IMR-90 (cell line): ENCODE data around the gene CCDC107. TPM values are rescaled to one million over a fixed set of nuclear protein-coding genes. Genes with fewer than 3 reads are reported as not detected.

Source experiments
- ATAC-seq: fragments of 200-7000 bp; cut with Tn5 transposase; 2 replicates; pipeline ENCODE4 v1.9.1; 2020; ENCODE audit warnings: low read depth, mild to moderate bottlenecking, moderate library complexity
- BruUV-seq: library from RNA; stranded (reverse); fragments of 400-500 nt; replicated peaks from 2 replicates; lab custom pipeline; 2021; lab: Mats Ljungman, UMichigan
- CTCF ChIA-PET: fragments of 300-600 bp; formaldehyde crosslinking; extraction: SDS; loops from one replicate; lab custom pipeline; 2021; ENCODE audit warnings: antibody characterized with exemption; lab: Yijun Ruan, JAX
- POLR2A ChIA-PET: fragments of 300-600 bp; sonication (Branson Sonifier 250); formaldehyde crosslinking; loops from one replicate; lab custom pipeline; 2022; ENCODE audit warnings: antibody characterized with exemption; ENCODE audit not compliant: unreplicated experiment; lab: Charles Lee
- DNase-seq: peaks from one replicate; pipeline ENCODE4 v3.0.0; 2013
- H2AFZ ChIP-seq: replicated peaks from 2 replicates; pipeline ENCODE3; 2013; ENCODE audit warnings: low read length, mild to moderate bottlenecking; ENCODE audit not compliant: poor library complexity
- H2AK5ac ChIP-seq: 2 replicates; pipeline ENCODE4 v1.6.1; 2013; ENCODE audit warnings: low read depth, low read length, inconsistent platforms
- H2AK9ac ChIP-seq: replicated peaks from 2 replicates; pipeline ENCODE3; 2013; ENCODE audit warnings: mild to moderate bottlenecking, low read depth, low read length, moderate library complexity; ENCODE audit not compliant: poor library complexity
- H2BK120ac ChIP-seq: 2 replicates; pipeline ENCODE4 v1.6.1; 2013; ENCODE audit warnings: low read depth, low read length, inconsistent platforms
- H2BK15ac ChIP-seq: 3 replicates; pipeline ENCODE4 v1.6.1; 2013; ENCODE audit warnings: low read depth, low read length, inconsistent platforms
- H2BK20ac ChIP-seq: 2 replicates; pipeline ENCODE4 v1.6.1; 2013; ENCODE audit warnings: low read depth, mild to moderate bottlenecking, inconsistent platforms, low read length, moderate library complexity
- H2BK5ac ChIP-seq: 2 replicates; pipeline ENCODE4 v1.6.1; 2013; ENCODE audit warnings: mild to moderate bottlenecking, low read depth, low read length, inconsistent platforms; ENCODE audit not compliant: poor library complexity, severe bottlenecking
- H3K14ac ChIP-seq: replicated peaks from 2 replicates; pipeline ENCODE4 v1.6.1; 2013; ENCODE audit warnings: low read depth, low read length, inconsistent platforms
- H3K18ac ChIP-seq: 2 replicates; pipeline ENCODE4 v1.6.1; 2013; ENCODE audit warnings: low read depth, low read length, control low read depth
- H3K23ac ChIP-seq: 2 replicates; pipeline ENCODE4 v1.6.1; 2013; ENCODE audit warnings: low read depth, low read length, inconsistent platforms
- H3K27ac ChIP-seq: 2 replicates; pipeline ENCODE4 v1.5.1; 2013; ENCODE audit warnings: mild to moderate bottlenecking, control low read depth, low read length; ENCODE audit not compliant: insufficient read depth
- H3K27me3 ChIP-seq: 2 replicates; pipeline ENCODE4 v1.6.1; 2013; ENCODE audit warnings: low read length; ENCODE audit not compliant: control insufficient read depth, insufficient read depth
- H3K36me3 ChIP-seq: 2 replicates; pipeline ENCODE4 v1.6.1; 2013; ENCODE audit warnings: low read length, mixed read lengths; ENCODE audit not compliant: control insufficient read depth, insufficient read depth
- H3K4ac ChIP-seq: 2 replicates; pipeline ENCODE4 v1.6.1; 2013; ENCODE audit warnings: low read depth, low read length, inconsistent platforms
- H3K4me1 ChIP-seq: 2 replicates; pipeline ENCODE4 v1.6.1; 2013; ENCODE audit warnings: low read length, mixed read lengths; ENCODE audit not compliant: control insufficient read depth, insufficient read depth
- H3K4me2 ChIP-seq: 2 replicates; pipeline ENCODE4 v1.6.1; 2013; ENCODE audit warnings: low read depth, mild to moderate bottlenecking, control low read depth, low read length, moderate library complexity
- H3K4me3 ChIP-seq: 2 replicates; pipeline ENCODE4 v1.5.1; 2013; ENCODE audit warnings: low read depth, mild to moderate bottlenecking, control low read depth, low read length, moderate library complexity; ENCODE audit not compliant: insufficient read depth
- H3K56ac ChIP-seq: 2 replicates; pipeline ENCODE4 v1.6.1; 2013; ENCODE audit warnings: low read length, inconsistent platforms; ENCODE audit not compliant: insufficient read depth; ENCODE audit errors: extremely low read depth
- H3K79me1 ChIP-seq, 2 experiments: 2 replicates each; pipeline ENCODE4 v1.6.1; 2013; ENCODE audit warnings: low read length in 2 of 2, inconsistent platforms in 1 of 2, low read depth in 1 of 2
- H3K9ac ChIP-seq: 2 replicates; pipeline ENCODE4 v1.6.1; 2013; ENCODE audit warnings: low read depth, low read length, control low read depth
- H3K9me1 ChIP-seq: 2 replicates; pipeline ENCODE4 v1.6.1; 2013; ENCODE audit warnings: low read length, inconsistent platforms; ENCODE audit not compliant: insufficient read depth
- H3K9me3 ChIP-seq: 2 replicates; pipeline ENCODE4 v1.6.1; 2013; ENCODE audit warnings: low read length; ENCODE audit not compliant: control insufficient read depth, insufficient read depth
- H4K20me1 ChIP-seq: 2 replicates; pipeline ENCODE4 v1.6.1; 2013; ENCODE audit warnings: low read length, inconsistent platforms; ENCODE audit not compliant: insufficient read depth
- H4K5ac ChIP-seq: 2 replicates; pipeline ENCODE4 v1.6.1; 2013; ENCODE audit warnings: mild to moderate bottlenecking, low read depth, low read length, control low read depth
- H4K8ac ChIP-seq, 2 experiments: 2 replicates each; pipeline ENCODE4 v1.6.1; 2013; ENCODE audit warnings: low read depth in 2 of 2, low read length in 2 of 2, control low read depth in 1 of 2, inconsistent platforms in 1 of 2
- H4K91ac ChIP-seq: 2 replicates; pipeline ENCODE4 v1.6.1; 2013; ENCODE audit warnings: low read depth, low read length, inconsistent platforms; ENCODE audit not compliant: insufficient read depth
- BHLHE40 ChIP-seq: fragments of 150-350 bp; IDR thresholded peaks from 2 replicates; pipeline ENCODE4 v1.6.1; 2016; ENCODE audit warnings: mild to moderate bottlenecking, low read depth, low read length
- CEBPB ChIP-seq: IDR thresholded peaks from 2 replicates; pipeline ENCODE4 v1.6.1; 2012; ENCODE audit warnings: low read depth, low read length, improper control_type of control experiment
- CHD1 ChIP-seq: IDR thresholded peaks from 2 replicates; pipeline ENCODE4 v1.6.1; 2012; ENCODE audit warnings: low read depth, low read length, improper control_type of control experiment
- FOS ChIP-seq: fragments of 150-350 bp; IDR thresholded peaks from 2 replicates; pipeline ENCODE4 v1.6.1; 2016; ENCODE audit warnings: low read depth, low read length
- MAFK ChIP-seq: IDR thresholded peaks from 2 replicates; pipeline ENCODE4 v1.6.1; 2012; ENCODE audit warnings: low read depth, low read length, improper control_type of control experiment
- MAZ ChIP-seq: IDR thresholded peaks from 2 replicates; pipeline ENCODE4 v1.6.1; 2012; ENCODE audit warnings: low read depth, mild to moderate bottlenecking, low read length, improper control_type of control experiment, moderate library complexity, borderline replicate concordance
- MXI1 ChIP-seq: IDR thresholded peaks from 2 replicates; pipeline ENCODE4 v1.6.1; 2012; ENCODE audit warnings: low read depth, mild to moderate bottlenecking, low read length, moderate library complexity, borderline replicate concordance
- NFE2L2 ChIP-seq: fragments of 150-350 bp; IDR thresholded peaks from 2 replicates; pipeline ENCODE4 v1.6.1; 2016; ENCODE audit warnings: low read depth, mild to moderate bottlenecking, low read length
- POLR2A ChIP-seq: IDR thresholded peaks from 2 replicates; pipeline ENCODE4 v1.6.1; 2012; ENCODE audit warnings: mild to moderate bottlenecking, low read depth, low read length
- RAD21 ChIP-seq: IDR thresholded peaks from 2 replicates; pipeline ENCODE4 v1.6.1; 2012; ENCODE audit warnings: low read length, improper control_type of control experiment
- RCOR1 ChIP-seq: IDR thresholded peaks from 2 replicates; pipeline ENCODE4 v1.6.1; 2012; ENCODE audit warnings: mild to moderate bottlenecking, low read length, improper control_type of control experiment; ENCODE audit not compliant: insufficient replicate concordance
- RFX5 ChIP-seq: IDR thresholded peaks from 2 replicates; pipeline ENCODE4 v1.8.0; 2012; ENCODE audit warnings: low read depth, mild to moderate bottlenecking, low read length, moderate library complexity
- SMC3 ChIP-seq: fragments of 150-350 bp; IDR thresholded peaks from 2 replicates; pipeline ENCODE4 v1.6.1; 2016; ENCODE audit warnings: low read depth, mild to moderate bottlenecking, antibody characterized with exemption, low read length, moderate library complexity
- WGBS, 2 experiments: methylation state at CpG; one replicate each; pipeline versions ENCODE4 v1.1.5 to v1.1.7; 2013; ENCODE audit warnings: missing lambda C conversion rate in 2 of 2; ENCODE audit not compliant: insufficient read length in 1 of 2; ENCODE audit errors: extremely low coverage in 2 of 2; 5-methylcytosine and 5-hydroxymethylcytosine counted together
- dilution Hi-C: fragments of 300-500 bp; cut with HindIII; formaldehyde crosslinking; loops from one replicate; pipeline ENCODE4 v1.14.3; 2018; ENCODE audit warnings: low sequenced_read_pairs; ENCODE audit not compliant: unreplicated experiment
- in situ Hi-C: fragments of 300-500 bp; cut with MboI; formaldehyde crosslinking; loops from 3 replicates; pipeline ENCODE4 v1.14.3; 2019; ENCODE audit warnings: low sequenced_read_pairs, inconsistent platforms, mixed read lengths
- intact Hi-C: fragments of 100-400 bp; cut with micrococcal nuclease; formaldehyde crosslinking; loops from 2 replicates; pipeline ENCODE4 v1.10.0; 2022
- polyA plus RNA-seq, 3 experiments: library from polyadenylated mRNA; depleted of rRNA; stranded (reverse); fragments of >200 nt; gene quantifications; 2 replicates each; pipeline ENCODE4 v1.2.3, GENCODE V29; 2012; ENCODE audit warnings: low replicate concordance in 1 of 3
- total RNA-seq: library from RNA; depleted of rRNA; stranded (reverse); fragments of >200 nt; gene quantifications from 2 replicates; pipeline ENCODE4 v1.2.3, GENCODE V29; 2012
- TF ChIP-seq, protein P1 (sequence below): fragments of 150-350 bp; IDR thresholded peaks from 2 replicates; pipeline ENCODE4 v1.6.1; 2017; ENCODE audit warnings: mild to moderate bottlenecking, antibody characterized with exemption, low read length, low read depth
- TF ChIP-seq, protein P2 (sequence below): fragments of 150-350 bp; IDR thresholded peaks from 2 replicates; pipeline ENCODE4 v1.6.1; 2016; ENCODE audit warnings: low read depth, mild to moderate bottlenecking, low read length, moderate library complexity, borderline replicate concordance
- TF ChIP-seq, protein P3 (sequence below): conservative IDR thresholded peaks from 2 replicates; pipeline ENCODE4 v1.5.1; 2012; ENCODE audit warnings: mild to moderate bottlenecking, low read depth, low read length, improper control_type of control experiment

CCDC107 gene
- total and polyA plus RNA-seq, 2 of the 4 experiments (the other 2 are of a cell fraction) = 6.8 to 21.1 TPM

DNA sequence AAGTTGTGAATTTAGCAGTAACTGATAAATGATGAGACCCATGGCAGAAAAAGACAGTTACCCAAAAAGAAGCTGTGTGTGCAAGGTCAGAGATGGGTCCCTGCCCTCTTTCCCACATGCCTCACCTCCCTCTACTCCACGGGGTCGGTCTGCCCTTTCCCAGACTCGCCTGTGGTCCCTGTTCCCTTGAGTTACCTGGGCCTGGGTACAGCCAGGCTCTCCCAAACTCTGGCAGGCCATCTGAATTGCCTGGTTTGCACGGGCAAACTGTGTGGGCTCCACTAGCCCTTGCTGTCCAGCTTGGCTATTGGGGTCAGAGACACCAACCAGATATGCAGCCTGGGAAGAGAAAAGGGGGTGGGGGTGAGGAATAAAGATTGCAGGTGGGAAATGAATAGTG lies 50.1 kb downstream of the CCDC107 start:
- 93% methylated on average over 4 of the region's 4 CpGs; no CpG with 5 or more reads in 1 of the 2 experiments for WGBS, 2 experiments
- in situ Hi-C loops = no loop called here
- CTCF ChIA-PET = no interaction called here

More for the DNA sequence above, 50.1 kb downstream of the CCDC107 start:
- ATAC-seq (no peak), DNase-seq (no peak)
- no peak overlapping the region for H2BK20ac ChIP-seq
- no peak overlapping the region for H2BK15ac ChIP-seq
- H4K91ac ChIP-seq = no peak overlapping the region
- no peak overlapping the region for H3K23ac ChIP-seq
- H3K9me3 ChIP-seq = no peaks in the 10 kb centered on the region
- POLR2A ChIA-PET = no interaction called here
- peaks cover 18% of the 10 kb centered on the region for H4K20me1 ChIP-seq
- no TSS peak for BruUV-seq
- H3K4me1 ChIP-seq = no peaks in the 10 kb centered on the region
- no peak overlapping the region for H3K4me2 ChIP-seq
- H3K18ac ChIP-seq = no peak overlapping the region
- dilution Hi-C loops = no loop called here
- H2BK5ac ChIP-seq = no peak overlapping the region
- H3K79me1 ChIP-seq = peaks cover 55 to 76% of the 10 kb centered on the region in 2 experiments
- H3K56ac ChIP-seq = no peak overlapping the region
- H3K4ac ChIP-seq = no peak overlapping the region
- peaks cover 90% of the 10 kb centered on the region for H3K36me3 ChIP-seq
- peaks cover 7% of the 10 kb centered on the region for H3K9me1 ChIP-seq
- no peak overlapping the region for H2AK5ac ChIP-seq
- no peak overlapping the region for H2AFZ ChIP-seq
- H2BK120ac ChIP-seq = no peak overlapping the region
- H3K27me3 ChIP-seq = no peaks in the 10 kb centered on the region
- H2AK9ac ChIP-seq = no peak overlapping the region
- H4K5ac ChIP-seq = no peak overlapping the region
- TF ChIP-seq MAZ (no peak), CEBPB (no peak), FOS (no peak), RAD21 (no peak), RCOR1 (no peak), MAFK (no peak), NFE2L2 (no peak), CHD1 (no peak), SMC3 (no peak), MXI1 (no peak), BHLHE40 (no peak), RFX5 (no peak), POLR2A (no peak)
- TF ChIP-seq, protein P1, sequence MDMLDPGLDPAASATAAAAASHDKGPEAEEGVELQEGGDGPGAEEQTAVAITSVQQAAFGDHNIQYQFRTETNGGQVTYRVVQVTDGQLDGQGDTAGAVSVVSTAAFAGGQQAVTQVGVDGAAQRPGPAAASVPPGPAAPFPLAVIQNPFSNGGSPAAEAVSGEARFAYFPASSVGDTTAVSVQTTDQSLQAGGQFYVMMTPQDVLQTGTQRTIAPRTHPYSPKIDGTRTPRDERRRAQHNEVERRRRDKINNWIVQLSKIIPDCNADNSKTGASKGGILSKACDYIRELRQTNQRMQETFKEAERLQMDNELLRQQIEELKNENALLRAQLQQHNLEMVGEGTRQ = no peak
- TF ChIP-seq, protein P2, sequence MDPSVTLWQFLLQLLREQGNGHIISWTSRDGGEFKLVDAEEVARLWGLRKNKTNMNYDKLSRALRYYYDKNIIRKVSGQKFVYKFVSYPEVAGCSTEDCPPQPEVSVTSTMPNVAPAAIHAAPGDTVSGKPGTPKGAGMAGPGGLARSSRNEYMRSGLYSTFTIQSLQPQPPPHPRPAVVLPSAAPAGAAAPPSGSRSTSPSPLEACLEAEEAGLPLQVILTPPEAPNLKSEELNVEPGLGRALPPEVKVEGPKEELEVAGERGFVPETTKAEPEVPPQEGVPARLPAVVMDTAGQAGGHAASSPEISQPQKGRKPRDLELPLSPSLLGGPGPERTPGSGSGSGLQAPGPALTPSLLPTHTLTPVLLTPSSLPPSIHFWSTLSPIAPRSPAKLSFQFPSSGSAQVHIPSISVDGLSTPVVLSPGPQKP = no peak
- TF ChIP-seq, protein P3, sequence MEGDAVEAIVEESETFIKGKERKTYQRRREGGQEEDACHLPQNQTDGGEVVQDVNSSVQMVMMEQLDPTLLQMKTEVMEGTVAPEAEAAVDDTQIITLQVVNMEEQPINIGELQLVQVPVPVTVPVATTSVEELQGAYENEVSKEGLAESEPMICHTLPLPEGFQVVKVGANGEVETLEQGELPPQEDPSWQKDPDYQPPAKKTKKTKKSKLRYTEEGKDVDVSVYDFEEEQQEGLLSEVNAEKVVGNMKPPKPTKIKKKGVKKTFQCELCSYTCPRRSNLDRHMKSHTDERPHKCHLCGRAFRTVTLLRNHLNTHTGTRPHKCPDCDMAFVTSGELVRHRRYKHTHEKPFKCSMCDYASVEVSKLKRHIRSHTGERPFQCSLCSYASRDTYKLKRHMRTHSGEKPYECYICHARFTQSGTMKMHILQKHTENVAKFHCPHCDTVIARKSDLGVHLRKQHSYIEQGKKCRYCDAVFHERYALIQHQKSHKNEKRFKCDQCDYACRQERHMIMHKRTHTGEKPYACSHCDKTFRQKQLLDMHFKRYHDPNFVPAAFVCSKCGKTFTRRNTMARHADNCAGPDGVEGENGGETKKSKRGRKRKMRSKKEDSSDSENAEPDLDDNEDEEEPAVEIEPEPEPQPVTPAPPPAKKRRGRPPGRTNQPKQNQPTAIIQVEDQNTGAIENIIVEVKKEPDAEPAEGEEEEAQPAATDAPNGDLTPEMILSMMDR = no peak
- no peak overlapping the region for H3K9ac ChIP-seq
- H3K27ac ChIP-seq = no peak overlapping the region
- no peak overlapping the region for H3K4me3 ChIP-seq
- intact Hi-C loops = no loop called here
- H3K14ac ChIP-seq = no peak overlapping the region
- H4K8ac ChIP-seq = no peak overlapping the region
